PC-3 (cell line): ENCODE measurements around the gene KRT31. TPM values are rescaled to one million over a fixed set of nuclear protein-coding genes. Genes with fewer than 3 reads are reported as not detected.
A peak's percentile ranks its signal among the peaks of the same experiment; 100 is the strongest.
"Not testable (repeated sequence)": the region's sequence is repeated elsewhere in the genome, so short reads cannot be mapped to it uniquely, and the experiment has no call there.

Source experiments
- ATAC-seq: fragments of 200-7000 bp; cut with Tn5 transposase; 2 replicates; pipeline ENCODE4 v1.9.1; 2020; ENCODE audit warnings: mild to moderate bottlenecking, moderate library complexity
- BruUV-seq: library from RNA; stranded (reverse); fragments of 400-500 nt; replicated peaks from 2 replicates; lab custom pipeline; 2021; lab: Mats Ljungman, UMichigan
- CTCF ChIA-PET: fragments of 300-600 bp; sonication (Branson Sonifier 250); formaldehyde crosslinking; loops from one replicate; lab custom pipeline; 2022; ENCODE audit warnings: antibody characterized with exemption; lab: Charles Lee
- POLR2A ChIA-PET: fragments of 300-600 bp; sonication (Branson Sonifier 250); formaldehyde crosslinking; loops from one replicate; lab custom pipeline; 2022; ENCODE audit warnings: antibody characterized with exemption; ENCODE audit not compliant: unreplicated experiment; lab: Charles Lee
- DNase-seq: peaks from one replicate; pipeline ENCODE4 v3.0.0-alpha.2; 2015
- H2AFZ ChIP-seq: fragments of 300-600 bp; sonication (generic); 2 replicates; pipeline ENCODE4 v1.6.0; 2016; ENCODE audit warnings: antibody characterized with exemption, low read length
- H3F3A ChIP-seq: fragments of 300-600 bp; sonication (generic); one replicate; pipeline ENCODE4 v1.6.0; 2017; ENCODE audit warnings: antibody characterized with exemption, low read length, control low read depth, mild to moderate bottlenecking; ENCODE audit not compliant: unreplicated experiment
- H3K27ac ChIP-seq: fragments of 300-600 bp; sonication (generic); 2 replicates; pipeline ENCODE4 v1.5.1; 2016; ENCODE audit warnings: mild to moderate bottlenecking, low read length
- H3K27me3 ChIP-seq: fragments of 300-600 bp; sonication (generic); 2 replicates; pipeline ENCODE4 v1.6.1; 2016; ENCODE audit warnings: low read length, mixed read lengths
- H3K36me3 ChIP-seq: fragments of 300-600 bp; sonication (generic); 2 replicates; pipeline ENCODE4 v1.6.1; 2016; ENCODE audit warnings: low read depth, mixed run types, low read length, mixed read lengths
- H3K4me1 ChIP-seq: fragments of 300-600 bp; sonication (generic); 2 replicates; pipeline ENCODE4 v1.5.1; 2016; ENCODE audit warnings: low read length; ENCODE audit not compliant: insufficient read depth
- H3K4me2 ChIP-seq: fragments of 300-600 bp; sonication (generic); 2 replicates; pipeline ENCODE4 v1.6.0; 2016; ENCODE audit warnings: low read length
- H3K4me3 ChIP-seq: fragments of 300-600 bp; sonication (generic); 2 replicates; pipeline ENCODE4 v1.5.1; 2016; ENCODE audit warnings: mild to moderate bottlenecking, low read length, mixed read lengths
- H3K79me2 ChIP-seq: fragments of 300-600 bp; sonication (generic); 2 replicates; pipeline ENCODE4 v1.6.1; 2017; ENCODE audit warnings: low read length, mixed read lengths
- H3K9ac ChIP-seq: fragments of 300-600 bp; sonication (generic); 2 replicates; pipeline ENCODE4 v1.6.0; 2016; ENCODE audit warnings: mild to moderate bottlenecking, low read length
- H3K9me2 ChIP-seq: fragments of 300-600 bp; sonication (generic); replicated peaks from 2 replicates; pipeline ENCODE4 v1.6.1; 2016; ENCODE audit warnings: mixed run types, low read length, mixed read lengths
- H3K9me3 ChIP-seq: fragments of 300-600 bp; sonication (generic); 2 replicates; pipeline ENCODE4 v1.6.1; 2016; ENCODE audit warnings: low read length, mixed read lengths
- H4K20me1 ChIP-seq: fragments of 300-600 bp; sonication (generic); 2 replicates; pipeline ENCODE4 v1.6.1; 2016; ENCODE audit warnings: low read length, mixed read lengths
- EZH2 ChIP-seq: fragments of 300-600 bp; sonication (generic); IDR thresholded peaks from one replicate; pipeline ENCODE4 v1.6.1; 2017; ENCODE audit warnings: antibody characterized with exemption, mild to moderate bottlenecking, low read length; ENCODE audit not compliant: unreplicated experiment
- EZH2phosphoT487 ChIP-seq: fragments of 300-600 bp; sonication (generic); IDR thresholded peaks from 2 replicates; pipeline ENCODE4 v1.6.1; 2018; ENCODE audit warnings: mild to moderate bottlenecking, antibody characterized with exemption, low read length, borderline replicate concordance
- intact Hi-C: fragments of 100-400 bp; cut with micrococcal nuclease; formaldehyde crosslinking; loops from 2 replicates; pipeline ENCODE4 v1.9.0; 2023
- total RNA-seq: library from RNA; depleted of rRNA; stranded (reverse); fragments of >200 nt; gene quantifications from 2 replicates; pipeline ENCODE4 v1.2.3, GENCODE V29; 2014
- TF ChIP-seq, protein P1 (sequence below): fragments of 300-600 bp; sonication (generic); conservative IDR thresholded peaks from 2 replicates; pipeline ENCODE4 v1.5.1; 2017; ENCODE audit warnings: antibody characterized with exemption, low read depth, mild to moderate bottlenecking, low read length

The KRT31 gene
- total RNA-seq, 1 experiment from 2014 or later = not detected

DNA sequence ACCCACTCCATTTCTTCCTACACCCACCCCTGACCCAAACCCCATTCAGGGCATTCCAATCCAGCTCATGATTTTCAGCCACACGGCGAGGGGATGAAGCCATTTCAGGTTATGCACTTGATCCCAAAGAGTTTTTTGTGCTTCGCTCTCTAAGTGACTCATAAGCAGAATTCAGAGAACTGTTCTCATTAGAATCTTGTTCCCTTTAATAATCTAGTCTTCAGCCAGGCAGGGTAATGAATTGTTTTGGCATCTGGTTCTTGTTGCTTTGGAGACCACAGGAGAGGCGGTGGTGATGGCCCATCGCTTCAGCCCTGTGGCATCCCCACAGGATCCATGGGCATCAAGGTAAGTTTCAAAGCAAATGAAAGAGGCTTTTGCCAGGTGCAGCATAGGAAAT lies 4.8 kb upstream of the KRT31 start:
- intact Hi-C loops = loop anchor here (5.0 to 10.0 kb wide), 3 partner anchors 123 to 495 kb away; partner anchors contain the start of gene KRT19
- Histone ChIP-seq H3K9me2 (no peaks in the 10 kb centered on the region), H3F3A (peaks cover 3% of the 10 kb centered on the region), H3K4me3 (no peak overlapping the region), H3K27me3 (no peaks in the 10 kb centered on the region), H3K9me3 (no peaks in the 10 kb centered on the region), H2AFZ (no peak overlapping the region), H3K4me2 (no peak overlapping the region), H3K4me1 (peaks cover 42% of the 10 kb centered on the region), H3K36me3 (no peaks in the 10 kb centered on the region), H3K9ac (no peak overlapping the region), H3K27ac (peak overlapping the region; percentile 97; the same call in 1 of the 2 replicates), H4K20me1 (no peaks in the 10 kb centered on the region), H3K79me2 (no peaks in the 10 kb centered on the region)
- no peak for ATAC-seq
- TF ChIP-seq EZH2phosphoT487 (no peak), EZH2 (no peak)
- TF ChIP-seq, protein P1, sequence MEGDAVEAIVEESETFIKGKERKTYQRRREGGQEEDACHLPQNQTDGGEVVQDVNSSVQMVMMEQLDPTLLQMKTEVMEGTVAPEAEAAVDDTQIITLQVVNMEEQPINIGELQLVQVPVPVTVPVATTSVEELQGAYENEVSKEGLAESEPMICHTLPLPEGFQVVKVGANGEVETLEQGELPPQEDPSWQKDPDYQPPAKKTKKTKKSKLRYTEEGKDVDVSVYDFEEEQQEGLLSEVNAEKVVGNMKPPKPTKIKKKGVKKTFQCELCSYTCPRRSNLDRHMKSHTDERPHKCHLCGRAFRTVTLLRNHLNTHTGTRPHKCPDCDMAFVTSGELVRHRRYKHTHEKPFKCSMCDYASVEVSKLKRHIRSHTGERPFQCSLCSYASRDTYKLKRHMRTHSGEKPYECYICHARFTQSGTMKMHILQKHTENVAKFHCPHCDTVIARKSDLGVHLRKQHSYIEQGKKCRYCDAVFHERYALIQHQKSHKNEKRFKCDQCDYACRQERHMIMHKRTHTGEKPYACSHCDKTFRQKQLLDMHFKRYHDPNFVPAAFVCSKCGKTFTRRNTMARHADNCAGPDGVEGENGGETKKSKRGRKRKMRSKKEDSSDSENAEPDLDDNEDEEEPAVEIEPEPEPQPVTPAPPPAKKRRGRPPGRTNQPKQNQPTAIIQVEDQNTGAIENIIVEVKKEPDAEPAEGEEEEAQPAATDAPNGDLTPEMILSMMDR = no peak
- CTCF ChIA-PET = no interaction called here
- DNase-seq = no peak
- BruUV-seq = no TSS peak
- POLR2A ChIA-PET = no interaction called here

DNA sequence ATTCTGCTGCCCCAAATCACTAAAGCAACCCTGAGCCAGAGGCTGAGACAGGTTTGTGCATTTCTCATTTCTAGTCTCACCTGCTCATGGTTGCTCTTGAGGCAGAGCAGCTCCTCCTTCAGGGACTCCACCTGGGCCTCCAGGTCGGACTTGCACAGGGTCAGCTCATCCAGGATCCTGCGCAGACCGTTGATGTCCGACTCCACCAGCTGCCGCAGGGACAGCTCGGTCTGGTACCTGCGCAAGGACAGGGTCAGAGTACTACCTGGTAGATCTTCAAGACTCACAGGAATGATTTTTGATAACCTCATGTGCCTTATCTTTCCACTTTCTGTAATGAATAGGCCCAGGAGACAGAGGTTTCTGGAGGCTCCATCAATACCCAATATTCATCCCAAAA lies 1.1 kb downstream of the KRT31 start:
- intact Hi-C loops = no loop called here
- no peaks in the 10 kb centered on the region for H3F3A ChIP-seq
- no peaks in the 10 kb centered on the region for H3K9me3 ChIP-seq
- no peaks in the 10 kb centered on the region for H3K36me3 ChIP-seq
- H4K20me1 ChIP-seq = no peaks in the 10 kb centered on the region
- CTCF ChIA-PET = no interaction called here
- TF ChIP-seq, protein P1 = no peak
- TF ChIP-seq EZH2 = no peak
- no peak for TF ChIP-seq EZH2phosphoT487
- peaks cover 14% of the 10 kb centered on the region; the same call in 1 of the 2 replicates for H3K4me1 ChIP-seq
- no peaks in the 10 kb centered on the region for H3K27me3 ChIP-seq
- POLR2A ChIA-PET = no interaction called here
- H3K4me2 ChIP-seq = no peak overlapping the region
- no peak overlapping the region for H3K9ac ChIP-seq
- BruUV-seq = no TSS peak
- no peak for DNase-seq
- no peak overlapping the region for H3K4me3 ChIP-seq
- H2AFZ ChIP-seq = no peak overlapping the region
- H3K9me2 ChIP-seq = no peaks in the 10 kb centered on the region
- H3K79me2 ChIP-seq = no peaks in the 10 kb centered on the region
- no peak overlapping the region for H3K27ac ChIP-seq
- ATAC-seq = no peak

DNA sequence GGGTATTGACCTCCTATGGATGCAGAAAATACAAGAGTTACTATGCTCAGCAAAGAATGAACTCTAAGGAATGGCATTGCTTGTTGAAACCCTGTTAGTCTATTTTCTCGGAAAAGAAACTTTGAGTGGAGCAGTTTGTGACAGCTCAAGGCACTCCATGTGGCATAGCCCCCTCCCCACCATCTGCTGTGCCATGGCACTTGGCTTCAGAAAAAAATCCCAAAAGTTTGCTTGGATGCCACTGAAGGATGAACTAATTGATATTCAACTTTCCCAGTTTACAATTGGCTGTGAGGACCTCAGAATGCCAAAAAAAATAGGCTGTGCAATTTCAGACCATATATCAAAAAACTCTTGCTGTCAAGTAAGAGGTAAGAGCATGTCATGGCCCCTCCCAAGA lies 1.8 kb downstream of the KRT31 start:
- Histone ChIP-seq H4K20me1 (no peaks in the 10 kb centered on the region), H3K4me2 (no peak overlapping the region), H3K9me3 (no peaks in the 10 kb centered on the region), H3K4me1 (peaks cover 14% of the 10 kb centered on the region; the same call in 1 of the 2 replicates), H3F3A (no peaks in the 10 kb centered on the region), H2AFZ (no peak overlapping the region), H3K9ac (no peak overlapping the region), H3K79me2 (no peaks in the 10 kb centered on the region), H3K9me2 (no peaks in the 10 kb centered on the region), H3K27me3 (no peaks in the 10 kb centered on the region), H3K27ac (no peak overlapping the region), H3K36me3 (no peaks in the 10 kb centered on the region), H3K4me3 (no peak overlapping the region)
- DNase-seq (no peak), ATAC-seq (no peak)
- no TSS peak for BruUV-seq
- intact Hi-C loops = no loop called here
- POLR2A ChIA-PET = no interaction called here
- CTCF ChIA-PET = no interaction called here
- TF ChIP-seq EZH2phosphoT487 (no peak), EZH2 (no peak)
- TF ChIP-seq, protein P1 = no peak

DNA sequence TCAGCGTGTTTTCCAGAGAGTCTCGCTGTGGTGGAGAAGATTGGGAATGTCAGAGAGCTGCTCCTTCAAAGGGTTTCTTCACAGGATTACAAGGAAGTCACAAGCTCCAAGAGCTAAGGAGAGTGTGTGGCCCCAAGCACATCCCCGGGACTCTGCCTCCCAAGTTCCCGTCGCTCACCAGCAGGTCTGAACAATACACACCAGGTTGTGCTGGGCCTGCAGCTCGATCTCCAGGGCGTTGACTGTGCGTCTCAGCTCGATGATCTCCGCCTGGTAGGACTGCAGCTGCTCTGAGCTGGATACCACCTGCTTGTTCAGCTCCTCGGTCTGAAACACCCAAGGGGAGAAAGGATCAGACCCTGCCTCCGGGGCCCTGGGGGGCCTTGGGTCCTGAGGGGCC lies 2.4 kb downstream of the KRT31 start:
- H3K36me3 ChIP-seq, H3K27ac ChIP-seq, intact Hi-C loops, H3K79me2 ChIP-seq, H3K9ac ChIP-seq, DNase-seq, CTCF ChIA-PET, H3K27me3 ChIP-seq, H3K9me3 ChIP-seq, H3K4me2 ChIP-seq, H2AFZ ChIP-seq, H3K4me3 ChIP-seq, POLR2A ChIA-PET, ATAC-seq, H3F3A ChIP-seq, H4K20me1 ChIP-seq, H3K9me2 ChIP-seq, BruUV-seq: not testable (repeated sequence)
- peaks cover 14% of the 10 kb centered on the region; the same call in 1 of the 2 replicates for H3K4me1 ChIP-seq
